IMR-90 (cell line): ENCODE measurements around the gene CEP290.

Experiments
- CEBPB ChIP-seq: IDR thresholded peaks from 2 replicates; pipeline ENCODE4 v1.6.1; 2012; ENCODE audit warnings: low read depth, low read length, improper control_type of control experiment
- FOS ChIP-seq: fragments of 150-350 bp; IDR thresholded peaks from 2 replicates; pipeline ENCODE4 v1.6.1; 2016; ENCODE audit warnings: low read depth, low read length
- MAFK ChIP-seq: IDR thresholded peaks from 2 replicates; pipeline ENCODE4 v1.6.1; 2012; ENCODE audit warnings: low read depth, low read length, improper control_type of control experiment
- MXI1 ChIP-seq: IDR thresholded peaks from 2 replicates; pipeline ENCODE4 v1.6.1; 2012; ENCODE audit warnings: low read depth, mild to moderate bottlenecking, low read length, moderate library complexity, borderline replicate concordance
- POLR2A ChIP-seq: IDR thresholded peaks from 2 replicates; pipeline ENCODE4 v1.6.1; 2012; ENCODE audit warnings: mild to moderate bottlenecking, low read depth, low read length
- RAD21 ChIP-seq: IDR thresholded peaks from 2 replicates; pipeline ENCODE4 v1.6.1; 2012; ENCODE audit warnings: low read length, improper control_type of control experiment
- RCOR1 ChIP-seq: IDR thresholded peaks from 2 replicates; pipeline ENCODE4 v1.6.1; 2012; ENCODE audit warnings: mild to moderate bottlenecking, low read length, improper control_type of control experiment; ENCODE audit not compliant: insufficient replicate concordance
- RFX5 ChIP-seq: IDR thresholded peaks from 2 replicates; pipeline ENCODE4 v1.8.0; 2012; ENCODE audit warnings: low read depth, mild to moderate bottlenecking, low read length, moderate library complexity
- SMC3 ChIP-seq: fragments of 150-350 bp; IDR thresholded peaks from 2 replicates; pipeline ENCODE4 v1.6.1; 2016; ENCODE audit warnings: low read depth, mild to moderate bottlenecking, antibody characterized with exemption, low read length, moderate library complexity
- TF ChIP-seq, protein P1 (sequence below): fragments of 150-350 bp; IDR thresholded peaks from 2 replicates; pipeline ENCODE4 v1.6.1; 2017; ENCODE audit warnings: mild to moderate bottlenecking, antibody characterized with exemption, low read length, low read depth
- TF ChIP-seq, protein P2 (sequence below): conservative IDR thresholded peaks from 2 replicates; pipeline ENCODE4 v1.5.1; 2012; ENCODE audit warnings: mild to moderate bottlenecking, low read depth, low read length, improper control_type of control experiment

- TF ChIP-seq, protein P1, sequence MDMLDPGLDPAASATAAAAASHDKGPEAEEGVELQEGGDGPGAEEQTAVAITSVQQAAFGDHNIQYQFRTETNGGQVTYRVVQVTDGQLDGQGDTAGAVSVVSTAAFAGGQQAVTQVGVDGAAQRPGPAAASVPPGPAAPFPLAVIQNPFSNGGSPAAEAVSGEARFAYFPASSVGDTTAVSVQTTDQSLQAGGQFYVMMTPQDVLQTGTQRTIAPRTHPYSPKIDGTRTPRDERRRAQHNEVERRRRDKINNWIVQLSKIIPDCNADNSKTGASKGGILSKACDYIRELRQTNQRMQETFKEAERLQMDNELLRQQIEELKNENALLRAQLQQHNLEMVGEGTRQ: no peak
- TF ChIP-seq POLR2A (no peak), SMC3 (no peak), RFX5 (no peak), MXI1 (no peak), MAFK (no peak), CEBPB (no peak), RCOR1 (no peak), FOS (no peak), RAD21 (no peak)
- TF ChIP-seq, protein P2, sequence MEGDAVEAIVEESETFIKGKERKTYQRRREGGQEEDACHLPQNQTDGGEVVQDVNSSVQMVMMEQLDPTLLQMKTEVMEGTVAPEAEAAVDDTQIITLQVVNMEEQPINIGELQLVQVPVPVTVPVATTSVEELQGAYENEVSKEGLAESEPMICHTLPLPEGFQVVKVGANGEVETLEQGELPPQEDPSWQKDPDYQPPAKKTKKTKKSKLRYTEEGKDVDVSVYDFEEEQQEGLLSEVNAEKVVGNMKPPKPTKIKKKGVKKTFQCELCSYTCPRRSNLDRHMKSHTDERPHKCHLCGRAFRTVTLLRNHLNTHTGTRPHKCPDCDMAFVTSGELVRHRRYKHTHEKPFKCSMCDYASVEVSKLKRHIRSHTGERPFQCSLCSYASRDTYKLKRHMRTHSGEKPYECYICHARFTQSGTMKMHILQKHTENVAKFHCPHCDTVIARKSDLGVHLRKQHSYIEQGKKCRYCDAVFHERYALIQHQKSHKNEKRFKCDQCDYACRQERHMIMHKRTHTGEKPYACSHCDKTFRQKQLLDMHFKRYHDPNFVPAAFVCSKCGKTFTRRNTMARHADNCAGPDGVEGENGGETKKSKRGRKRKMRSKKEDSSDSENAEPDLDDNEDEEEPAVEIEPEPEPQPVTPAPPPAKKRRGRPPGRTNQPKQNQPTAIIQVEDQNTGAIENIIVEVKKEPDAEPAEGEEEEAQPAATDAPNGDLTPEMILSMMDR: no peak
Measured at GRCh38 chr12:88172844-88173407, 31.0 kb upstream of the CEP290 start.
